ENCODE data around the gene FAM107B. TPM values are rescaled to one million over a fixed set of nuclear protein-coding genes. Genes with fewer than 3 reads are reported as not detected.
"Not testable (repeated sequence)": the region's sequence is repeated elsewhere in the genome, so short reads cannot be mapped to it uniquely, and the experiment has no call there.

FAM107B gene
- total RNA-seq, 4 donors from 2014 or later: 12.3 to 41.3 (median 31.8) TPM

DNA sequence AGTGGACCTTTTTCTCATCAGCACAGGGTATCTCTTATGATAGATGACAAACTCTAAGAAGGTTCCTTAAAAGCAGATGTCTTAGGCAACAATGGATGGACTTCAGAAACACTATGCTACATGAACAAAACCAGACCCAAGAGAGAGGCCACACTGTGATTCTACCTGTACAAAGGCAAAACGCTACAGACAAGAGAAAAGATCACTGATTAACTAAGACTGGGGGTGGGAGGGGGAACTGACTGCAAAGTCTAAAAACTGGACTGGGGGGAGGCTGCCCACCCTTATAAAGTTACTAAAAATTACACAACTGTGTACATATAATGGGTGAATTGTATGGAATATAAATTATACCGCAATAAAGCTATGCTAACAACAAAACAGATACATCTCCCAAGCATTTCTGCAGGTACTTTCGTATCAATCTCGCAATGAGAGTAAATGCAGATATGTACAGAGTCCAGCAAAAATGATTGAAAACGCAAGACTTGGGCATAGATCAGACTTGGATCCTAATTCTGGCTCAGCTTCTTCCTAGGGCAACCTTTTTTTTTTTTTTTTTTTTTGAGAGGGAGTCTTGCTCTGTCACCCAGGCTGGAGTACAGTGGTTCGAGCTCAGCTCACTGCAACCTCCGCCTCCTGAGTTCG lies 179.7 kb downstream of the FAM107B start:
- WGBS, 2 donors: 92 to 99% methylated on average over 8 of the region's 8 CpGs
- no peak for TF ChIP-seq POLR2A (IDR thresholded peaks at IDR 0.05)
- TF ChIP-seq, protein P1, sequence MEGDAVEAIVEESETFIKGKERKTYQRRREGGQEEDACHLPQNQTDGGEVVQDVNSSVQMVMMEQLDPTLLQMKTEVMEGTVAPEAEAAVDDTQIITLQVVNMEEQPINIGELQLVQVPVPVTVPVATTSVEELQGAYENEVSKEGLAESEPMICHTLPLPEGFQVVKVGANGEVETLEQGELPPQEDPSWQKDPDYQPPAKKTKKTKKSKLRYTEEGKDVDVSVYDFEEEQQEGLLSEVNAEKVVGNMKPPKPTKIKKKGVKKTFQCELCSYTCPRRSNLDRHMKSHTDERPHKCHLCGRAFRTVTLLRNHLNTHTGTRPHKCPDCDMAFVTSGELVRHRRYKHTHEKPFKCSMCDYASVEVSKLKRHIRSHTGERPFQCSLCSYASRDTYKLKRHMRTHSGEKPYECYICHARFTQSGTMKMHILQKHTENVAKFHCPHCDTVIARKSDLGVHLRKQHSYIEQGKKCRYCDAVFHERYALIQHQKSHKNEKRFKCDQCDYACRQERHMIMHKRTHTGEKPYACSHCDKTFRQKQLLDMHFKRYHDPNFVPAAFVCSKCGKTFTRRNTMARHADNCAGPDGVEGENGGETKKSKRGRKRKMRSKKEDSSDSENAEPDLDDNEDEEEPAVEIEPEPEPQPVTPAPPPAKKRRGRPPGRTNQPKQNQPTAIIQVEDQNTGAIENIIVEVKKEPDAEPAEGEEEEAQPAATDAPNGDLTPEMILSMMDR (IDR thresholded peaks at IDR 0.05): no peak
- Histone ChIP-seq H3K4me3 (replicated peaks in 1 of 3) (no peak overlapping the region), H3K27me3 (no peaks in the 10 kb centered on the region), H3K4me1 (no peaks in the 10 kb centered on the region), H3K27ac (no peak overlapping the region), H3K36me3 (no peaks in the 10 kb centered on the region), H3K9me3 (no peaks in the 10 kb centered on the region)
- intact Hi-C loops (cut with DNase I): no loop called here
- DNase-seq: no peak

DNA sequence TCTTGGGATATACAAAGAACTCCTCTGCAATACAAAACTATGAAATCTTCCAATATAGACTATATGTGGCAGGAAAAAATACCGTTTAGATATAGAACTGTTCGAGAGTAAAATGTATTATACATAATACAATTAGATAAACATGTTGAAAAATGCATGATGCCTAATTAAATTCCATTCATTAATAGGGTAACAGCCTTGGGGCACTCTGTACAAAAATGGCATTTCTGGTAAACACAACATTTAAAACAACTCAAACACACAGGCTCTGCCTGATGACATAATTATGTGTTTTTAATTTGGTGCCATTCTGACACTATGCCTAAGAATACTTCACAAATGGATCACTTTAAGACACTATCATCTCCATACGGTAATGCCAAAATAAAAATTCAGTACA lies 180.9 kb downstream of the FAM107B start:
- Histone ChIP-seq H3K4me1 (no peaks in the 10 kb centered on the region), H3K4me3 (replicated peaks in 1 of 3) (no peak overlapping the region), H3K27me3 (no peaks in the 10 kb centered on the region), H3K27ac (no peak overlapping the region), H3K9me3 (no peaks in the 10 kb centered on the region), H3K36me3 (no peaks in the 10 kb centered on the region)
- TF ChIP-seq POLR2A (IDR thresholded peaks at IDR 0.05): no peak
- TF ChIP-seq, protein P1 (IDR thresholded peaks at IDR 0.05): no peak
- WGBS, 2 donors: 88 to 91% methylated on average over 3 of the region's 3 CpGs
- intact Hi-C loops (cut with DNase I): no loop called here
- DNase-seq: no peak

DNA sequence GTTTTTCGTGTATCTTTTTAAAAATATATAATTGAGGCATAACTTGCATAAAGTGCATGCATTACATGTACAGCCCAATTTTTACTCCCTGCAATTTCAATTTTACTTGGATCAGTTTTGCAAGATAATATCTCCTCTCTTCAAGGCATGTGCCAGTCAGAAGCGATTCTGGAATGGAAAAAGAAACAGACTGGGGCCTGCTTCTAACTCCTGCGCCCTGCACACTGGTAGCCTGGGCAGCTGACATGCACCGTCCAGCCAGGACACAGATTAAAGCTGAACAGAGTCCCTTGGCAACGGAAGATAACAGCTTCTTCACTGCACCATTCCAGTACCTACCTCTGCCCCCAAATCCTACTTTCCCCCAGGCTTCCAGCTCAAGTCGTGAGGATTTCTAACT lies 182.1 kb downstream of the FAM107B start:
- no peak for DNase-seq
- H3K4me3 ChIP-seq (replicated peaks in 1 of 3): no peak overlapping the region
- H3K27ac ChIP-seq: no peak overlapping the region
- intact Hi-C loops (cut with DNase I): no loop called here
- 85 to 92% methylated on average over 6 of the region's 6 CpGs for WGBS, 2 donors
- no peaks in the 10 kb centered on the region for H3K27me3 ChIP-seq
- TF ChIP-seq POLR2A (IDR thresholded peaks at IDR 0.05): no peak
- TF ChIP-seq, protein P1 (IDR thresholded peaks at IDR 0.05): no peak
- no peaks in the 10 kb centered on the region for H3K4me1 ChIP-seq
- H3K9me3 ChIP-seq: no peaks in the 10 kb centered on the region
- no peaks in the 10 kb centered on the region for H3K36me3 ChIP-seq

DNA sequence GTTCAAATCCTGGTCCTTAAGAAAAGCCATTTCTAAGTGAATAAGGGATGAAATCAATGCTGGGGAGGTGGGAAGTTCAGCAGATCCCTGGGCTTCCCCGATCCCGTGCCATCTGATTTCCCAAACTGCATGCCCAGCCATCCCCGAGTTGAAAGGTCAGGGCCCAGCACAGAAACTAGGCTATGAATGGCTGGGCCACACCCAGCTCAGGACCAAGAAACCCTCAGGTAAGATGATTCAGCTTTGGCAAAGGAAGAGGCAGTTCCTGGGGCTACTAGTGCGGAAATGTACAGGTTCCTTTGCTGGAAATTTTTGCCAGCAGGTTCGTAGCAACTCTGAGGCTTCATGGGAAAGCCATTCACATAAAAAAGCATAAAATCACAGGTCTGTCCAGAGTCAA lies 182.7 kb downstream of the FAM107B start:
- 90 to 95% methylated on average over 4 to 5 of the region's 5 CpGs for WGBS, 2 donors
- no peaks in the 10 kb centered on the region for H3K27me3 ChIP-seq

DNA sequence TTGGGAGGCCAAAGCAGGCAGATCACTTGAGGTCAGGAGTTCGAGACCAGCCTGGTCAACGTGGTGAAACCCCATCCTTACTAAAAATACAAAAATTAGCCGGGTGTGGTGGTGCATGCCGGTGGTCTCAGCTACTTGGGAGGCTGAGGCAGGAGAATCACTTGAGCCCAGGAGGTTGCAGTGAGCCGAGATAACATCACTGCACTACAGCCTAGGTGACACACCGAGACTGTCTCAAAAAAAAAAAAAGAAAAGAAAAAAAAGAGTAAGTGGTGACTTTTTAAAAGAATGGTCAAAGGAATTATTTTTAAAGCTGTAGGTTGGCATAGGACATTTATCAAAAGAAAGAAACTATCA lies 185.8 kb downstream of the FAM107B start:
- H3K27ac ChIP-seq; H3K27me3 ChIP-seq; H3K4me3 ChIP-seq (replicated peaks in 1 of 3); H3K4me1 ChIP-seq; H3K36me3 ChIP-seq; intact Hi-C loops (cut with DNase I); DNase-seq; H3K9me3 ChIP-seq: not testable (repeated sequence)
- 85 to 86% methylated on average over 6 of the region's 6 CpGs for WGBS, 2 donors

More for the DNA sequence above, 182.7 kb downstream of the FAM107B start:
- Histone ChIP-seq H3K36me3 (no peaks in the 10 kb centered on the region), H3K27ac (no peak overlapping the region), H3K9me3 (no peaks in the 10 kb centered on the region), H3K4me1 (no peaks in the 10 kb centered on the region), H3K4me3 (replicated peaks in 1 of 3) (no peak overlapping the region)
- no peak for TF ChIP-seq POLR2A (IDR thresholded peaks at IDR 0.05)
- TF ChIP-seq, protein P1 (IDR thresholded peaks at IDR 0.05): no peak
- intact Hi-C loops (cut with DNase I): no loop called here
- no peak for DNase-seq

Measured in thyroid gland (tissue), 4 donors.